Measurements from ENCODE around the gene TRIM24.

- no peak for TF ChIP-seq POLR2A (IDR thresholded peaks at IDR 0.05)
- TF ChIP-seq CTCF (IDR thresholded peaks at IDR 0.05): no peak
Measured at GRCh38 chr7:138477581-138477980, 17.5 kb downstream of the TRIM24 start.
